LNCAP (cell line): ENCODE results near the gene GPRIN2.

Source experiments
- TF ChIP-seq, protein P1 (sequence below): fragments of 450-650 bp; IDR thresholded peaks from 2 replicates; pipeline ENCODE4 v1.5.1; 2017; ENCODE audit warnings: mild to moderate bottlenecking

GPRIN2 gene

DNA sequence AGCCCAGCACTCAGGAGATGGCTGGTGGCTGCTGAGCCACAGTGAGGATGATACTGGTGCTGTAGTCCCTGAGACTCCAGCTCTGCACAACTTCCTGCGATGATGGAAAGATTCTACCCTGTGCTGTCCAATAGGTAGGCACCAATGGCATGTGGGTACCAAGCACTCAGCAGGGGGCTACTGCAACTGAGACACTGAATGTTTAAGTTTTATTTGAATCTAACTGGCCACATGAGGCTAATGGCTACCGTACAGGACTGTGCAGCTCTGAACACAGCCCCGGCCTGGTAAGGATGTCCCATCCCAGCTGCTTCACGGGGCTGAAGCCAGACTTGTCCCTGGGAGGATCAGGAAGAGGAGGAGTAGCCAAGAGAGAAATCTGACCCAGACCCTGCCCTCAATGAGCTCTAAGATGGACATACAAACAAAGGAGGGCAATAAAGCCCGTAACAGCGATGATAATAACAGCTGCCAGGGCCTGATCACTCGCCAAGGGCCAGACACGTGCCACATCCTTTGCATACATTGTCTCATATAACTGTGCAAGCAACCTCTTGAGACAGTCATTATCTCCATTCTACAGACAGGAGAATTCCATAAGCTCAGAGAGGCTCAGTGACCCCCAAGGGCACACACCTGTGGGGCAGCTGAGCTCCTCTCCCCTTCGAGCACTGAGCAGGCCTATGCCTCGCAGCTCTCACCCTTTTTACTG, 3.8 kb downstream of the GPRIN2 start:
- TF ChIP-seq, protein P1, sequence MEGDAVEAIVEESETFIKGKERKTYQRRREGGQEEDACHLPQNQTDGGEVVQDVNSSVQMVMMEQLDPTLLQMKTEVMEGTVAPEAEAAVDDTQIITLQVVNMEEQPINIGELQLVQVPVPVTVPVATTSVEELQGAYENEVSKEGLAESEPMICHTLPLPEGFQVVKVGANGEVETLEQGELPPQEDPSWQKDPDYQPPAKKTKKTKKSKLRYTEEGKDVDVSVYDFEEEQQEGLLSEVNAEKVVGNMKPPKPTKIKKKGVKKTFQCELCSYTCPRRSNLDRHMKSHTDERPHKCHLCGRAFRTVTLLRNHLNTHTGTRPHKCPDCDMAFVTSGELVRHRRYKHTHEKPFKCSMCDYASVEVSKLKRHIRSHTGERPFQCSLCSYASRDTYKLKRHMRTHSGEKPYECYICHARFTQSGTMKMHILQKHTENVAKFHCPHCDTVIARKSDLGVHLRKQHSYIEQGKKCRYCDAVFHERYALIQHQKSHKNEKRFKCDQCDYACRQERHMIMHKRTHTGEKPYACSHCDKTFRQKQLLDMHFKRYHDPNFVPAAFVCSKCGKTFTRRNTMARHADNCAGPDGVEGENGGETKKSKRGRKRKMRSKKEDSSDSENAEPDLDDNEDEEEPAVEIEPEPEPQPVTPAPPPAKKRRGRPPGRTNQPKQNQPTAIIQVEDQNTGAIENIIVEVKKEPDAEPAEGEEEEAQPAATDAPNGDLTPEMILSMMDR: no peak

DNA sequence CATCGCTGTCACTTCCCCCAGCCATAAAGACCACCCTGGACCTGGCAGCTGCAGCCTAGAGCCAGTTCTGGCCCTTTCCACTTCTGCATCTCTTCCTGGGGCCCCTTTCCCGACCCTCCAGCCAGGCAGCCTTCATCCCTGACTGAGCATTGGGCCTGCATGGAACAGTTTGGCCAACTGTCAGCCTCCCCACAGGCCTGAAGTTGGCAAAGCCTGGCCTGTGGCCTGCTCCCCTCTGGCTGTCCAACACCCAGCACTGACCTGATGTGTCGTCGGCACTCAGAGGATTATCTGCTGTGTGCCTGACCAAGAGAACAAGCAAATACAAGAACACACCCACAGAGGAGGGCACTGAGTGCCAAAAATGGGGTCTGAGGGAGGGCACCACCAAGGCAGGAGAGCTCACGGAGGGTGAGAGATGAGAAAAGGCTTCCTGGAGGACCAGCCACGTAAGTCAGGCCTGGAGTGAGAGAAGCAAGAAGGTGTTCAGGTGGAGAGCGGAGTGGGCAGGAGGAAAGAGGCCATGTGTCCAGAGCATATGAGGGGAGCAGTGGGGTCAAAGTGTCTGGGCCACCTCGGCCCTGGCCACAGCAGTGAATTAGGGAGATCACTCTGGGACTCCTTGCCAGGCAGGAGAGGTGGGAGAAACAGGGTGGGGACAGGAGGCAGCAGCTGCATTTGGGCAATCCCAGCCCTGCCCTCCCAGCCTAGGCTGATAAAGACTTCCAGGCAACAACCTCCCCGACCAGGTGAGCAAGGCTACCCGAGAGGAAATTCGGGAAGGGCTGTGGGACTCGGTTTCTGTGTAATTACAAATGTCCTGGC, 4.5 kb downstream of the GPRIN2 start:
- TF ChIP-seq, protein P1: no peak

DNA sequence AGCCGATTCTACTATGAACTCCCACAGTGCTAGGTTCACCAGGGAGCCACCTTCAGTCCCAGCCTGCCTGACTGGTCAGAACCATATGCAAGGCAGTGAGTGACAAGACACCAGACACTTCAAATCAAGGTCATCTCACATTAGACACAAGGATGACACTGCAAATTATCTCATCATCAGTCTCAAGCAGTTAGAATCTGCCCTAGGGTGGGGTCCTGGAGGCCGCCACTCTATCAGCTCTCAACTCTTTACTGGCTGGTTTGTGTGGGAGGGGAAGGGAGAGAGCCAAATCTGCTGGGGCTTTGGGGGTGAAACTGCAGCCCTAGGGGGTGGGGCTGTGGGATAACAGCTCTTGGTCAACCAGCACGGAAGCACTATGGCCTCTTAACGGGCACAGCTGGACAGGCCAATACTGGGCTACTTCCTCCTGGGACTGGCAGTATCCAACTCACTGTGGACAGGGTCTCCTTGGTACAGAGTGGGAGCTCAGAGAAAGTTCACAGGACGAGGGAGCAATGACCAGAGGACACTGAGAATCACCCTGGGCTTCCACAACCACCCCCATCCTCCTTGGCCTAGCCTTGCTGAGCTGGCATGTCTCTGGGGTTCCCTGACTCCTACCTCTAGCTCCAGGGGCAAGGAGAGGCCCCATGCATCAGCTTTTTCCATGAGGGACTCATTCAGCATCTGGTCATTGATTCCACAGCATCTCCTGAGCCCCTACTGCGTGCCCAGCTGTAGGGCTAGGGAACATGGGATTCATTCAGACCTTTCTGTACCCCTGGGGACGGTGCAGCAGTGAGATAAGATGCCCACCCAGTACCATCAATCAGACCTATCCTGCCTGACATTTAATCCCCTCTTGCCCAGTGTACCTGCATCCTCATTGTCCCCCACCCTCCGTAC, 5.4 kb downstream of the GPRIN2 start:
- TF ChIP-seq, protein P1: no peak

DNA sequence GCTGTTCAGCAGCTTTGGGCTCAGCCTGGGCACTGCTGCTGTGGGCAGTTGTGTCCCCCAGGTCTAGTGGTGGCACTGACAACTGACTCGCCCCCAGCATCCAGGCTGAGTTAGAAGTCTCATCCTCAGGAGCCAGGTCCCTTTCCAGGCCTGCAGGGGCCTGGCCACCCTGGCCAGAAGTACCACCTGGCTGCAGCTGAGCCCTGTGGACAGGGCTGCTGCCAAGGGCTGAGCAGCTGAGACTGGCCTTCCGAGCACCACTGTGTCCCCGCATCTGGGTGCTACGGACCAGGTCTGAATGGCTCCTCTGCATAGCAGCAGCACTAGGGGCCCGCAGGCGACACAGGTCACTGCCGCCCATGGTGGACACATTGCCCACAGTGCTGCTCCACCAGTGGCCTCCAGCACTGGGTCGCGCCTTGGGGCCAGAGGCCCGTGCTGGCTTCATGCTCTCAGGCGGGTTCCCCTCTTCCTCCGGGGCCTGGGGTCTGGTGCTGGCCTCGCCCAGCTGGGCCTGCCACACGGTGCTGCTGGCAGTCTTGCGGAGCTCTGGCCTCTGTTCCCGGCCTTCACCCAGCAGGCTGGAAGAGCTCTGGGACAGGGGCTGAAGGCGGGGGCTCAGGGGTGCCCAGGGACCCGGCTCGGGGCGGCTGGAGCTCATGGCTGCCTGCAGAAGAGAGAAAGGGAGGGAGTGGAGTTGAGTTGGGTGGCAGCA, 6.2 kb downstream of the GPRIN2 start:
- TF ChIP-seq, protein P1: no peak

DNA sequence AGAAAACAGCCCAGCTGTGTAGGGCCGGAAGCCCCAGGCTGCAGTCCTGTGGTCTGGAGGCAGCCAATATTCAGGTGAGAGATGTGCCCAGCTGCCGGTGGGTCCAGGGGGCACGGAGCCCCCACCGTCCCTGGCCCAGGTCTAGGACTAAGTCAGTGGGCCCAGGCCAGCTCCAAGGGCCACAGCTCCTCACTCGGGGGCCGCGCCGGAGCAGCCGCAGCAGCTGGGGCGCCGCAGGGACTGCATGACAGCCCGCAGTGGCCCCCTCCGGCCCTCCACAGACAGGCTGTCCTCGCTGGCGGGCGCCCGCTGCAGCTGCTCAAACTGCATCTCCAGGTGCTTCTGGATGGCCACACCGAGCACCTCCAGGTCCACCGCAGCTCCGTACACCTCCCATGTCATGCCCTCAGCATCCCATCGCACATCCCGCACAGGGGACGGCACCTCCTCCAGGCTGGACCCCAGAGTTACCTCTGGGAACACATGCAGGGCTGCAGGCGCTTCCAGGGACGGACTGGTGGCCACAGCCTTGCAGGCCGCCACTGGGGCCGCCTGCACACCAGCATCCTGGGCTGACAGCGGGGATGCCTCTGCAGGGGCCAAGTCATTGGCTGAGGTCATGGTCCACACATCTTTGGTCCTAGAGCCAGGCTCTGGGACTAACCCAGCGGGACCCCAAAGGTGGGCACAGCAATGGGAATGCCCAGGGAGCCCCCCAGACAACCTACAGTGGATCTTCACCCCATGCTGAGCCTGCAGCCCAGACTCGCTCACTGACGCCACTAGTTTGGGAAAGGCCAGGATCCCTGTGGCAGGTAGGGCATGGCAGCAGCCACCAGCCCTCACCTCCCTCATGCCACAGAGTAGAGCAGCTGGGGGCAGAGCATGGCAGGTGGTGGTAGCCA, 7.0 kb downstream of the GPRIN2 start:
- TF ChIP-seq, protein P1: no peak

DNA sequence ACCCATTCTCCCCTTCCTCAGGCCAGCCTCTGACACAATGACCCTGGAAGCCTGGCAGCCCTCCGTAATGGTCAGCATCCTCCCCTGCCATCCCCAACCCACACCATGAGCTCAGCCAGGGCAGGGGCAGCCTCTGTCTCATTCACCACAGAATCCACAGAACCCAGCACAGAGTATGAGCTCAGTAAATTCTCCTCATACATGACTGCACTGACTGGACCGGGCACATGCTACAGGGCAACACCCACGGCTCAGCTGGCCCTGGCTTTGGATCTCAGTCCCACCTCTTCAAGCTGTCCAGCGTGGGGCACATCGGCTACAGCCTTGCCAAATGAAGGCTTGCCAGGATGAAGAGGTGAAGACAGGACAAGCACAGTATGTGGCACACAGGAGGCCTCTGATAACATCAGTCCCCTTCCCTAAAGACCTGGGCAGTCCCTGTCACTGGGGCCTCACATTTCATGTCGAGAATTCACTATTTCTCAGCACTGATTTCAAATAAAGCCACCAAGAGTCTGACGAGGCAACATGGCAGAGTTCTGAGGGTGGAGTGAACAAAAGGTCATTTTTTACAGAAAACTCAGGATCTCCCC, 7.9 kb downstream of the GPRIN2 start:
- TF ChIP-seq, protein P1: no peak
